Caco-2 (cell line): Measurements from ENCODE around the gene MEX3C. TPM values are rescaled to one million over a fixed set of nuclear protein-coding genes. Genes with fewer than 3 reads are reported as not detected.

Source experiments
- BruUV-seq: library from RNA; stranded (reverse); fragments of 400-500 nt; replicated peaks from 2 replicates; lab custom pipeline; 2021; lab: Mats Ljungman, UMichigan
- CTCF ChIA-PET: fragments of 300-600 bp; sonication (Branson Sonifier 250); formaldehyde crosslinking; loops from one replicate; lab custom pipeline; 2022; ENCODE audit warnings: antibody characterized with exemption; lab: Charles Lee
- POLR2A ChIA-PET: fragments of 300-600 bp; sonication (Branson Sonifier 250); formaldehyde crosslinking; loops from one replicate; lab custom pipeline; 2022; ENCODE audit warnings: antibody characterized with exemption; lab: Charles Lee
- DNase-seq, 2 experiments: peaks; one replicate each; pipeline versions ENCODE4 v3.0.0 to v3.0.0-alpha.2; 2020 to 2022
- H3K27me3 ChIP-seq: replicated peaks from 2 replicates; pipeline ENCODE4 v1.6.0; 2011; ENCODE audit warnings: low read length; ENCODE audit not compliant: control insufficient read depth, insufficient read depth
- H3K36me3 ChIP-seq: 2 replicates; pipeline ENCODE4 v1.5.1; 2011; ENCODE audit warnings: low read length; ENCODE audit not compliant: control insufficient read depth, insufficient read depth
- H3K4me1 ChIP-seq: fragments of 250-450 bp; sonication (Bioruptor Pico); 2 replicates; pipeline ENCODE4 v1.5.1; 2020; ENCODE audit warnings: mild to moderate bottlenecking
- H3K4me3 ChIP-seq: 2 replicates; pipeline ENCODE4 v1.5.1; 2011; ENCODE audit warnings: low read depth, mild to moderate bottlenecking, control low read depth, low read length
- H3K9me3 ChIP-seq: fragments of 250-450 bp; sonication (Bioruptor Pico); 2 replicates; pipeline ENCODE4 v1.5.1; 2020; ENCODE audit warnings: mild to moderate bottlenecking, moderate library complexity
- H3K27ac Mint-ChIP-seq: one replicate; pipeline ENCODE4 v1.8.0; 2022; ENCODE audit warnings: mixed read lengths; ENCODE audit not compliant: unreplicated experiment
- H3K27me3 Mint-ChIP-seq: one replicate; pipeline ENCODE4 v1.8.0; 2022; ENCODE audit warnings: mixed read lengths; ENCODE audit not compliant: insufficient read depth, unreplicated experiment
- H3K36me3 Mint-ChIP-seq: one replicate; pipeline ENCODE4 v1.8.0; 2022; ENCODE audit warnings: mild to moderate bottlenecking, mixed read lengths; ENCODE audit not compliant: insufficient read depth, unreplicated experiment
- H3K4me1 Mint-ChIP-seq: one replicate; pipeline ENCODE4 v1.8.0; 2022; ENCODE audit warnings: low read depth, mixed read lengths; ENCODE audit not compliant: unreplicated experiment
- H3K4me3 Mint-ChIP-seq: one replicate; pipeline ENCODE4 v1.8.0; 2022; ENCODE audit warnings: mild to moderate bottlenecking, moderate library complexity, mixed read lengths; ENCODE audit not compliant: unreplicated experiment
- H3K9me3 Mint-ChIP-seq: one replicate; pipeline ENCODE4 v1.8.0; 2022; ENCODE audit warnings: mixed read lengths; ENCODE audit not compliant: unreplicated experiment
- intact Hi-C: fragments of 100-400 bp; cut with micrococcal nuclease; formaldehyde crosslinking; loops from one replicate; pipeline ENCODE4 v1.10.0; 2022; ENCODE audit not compliant: unreplicated experiment
- total RNA-seq: library from RNA; stranded (reverse); gene quantifications from 2 replicates; pipeline ENCODE4 v1.2.3, GENCODE V29; 2022
- TF ChIP-seq, protein P1 (sequence below), 2 experiments: fragments of 200-600 bp in 1 of 2; IDR thresholded peaks; 1 replicate in 1 of 2; 2 replicates in 1 of 2; pipeline versions ENCODE4 v1.5.1 to v1.8.0; 2011 to 2022; ENCODE audit warnings: antibody characterized with exemption in 1 of 2, control low read depth in 1 of 2, inconsistent platforms in 1 of 2, low read depth in 1 of 2, low read length in 1 of 2, mild to moderate bottlenecking in 1 of 2, moderate library complexity in 1 of 2; ENCODE audit not compliant: insufficient read depth in 1 of 2, severe bottlenecking in 1 of 2, unreplicated experiment in 1 of 2

Gene MEX3C
- total RNA-seq, 1 experiment from 2014 or later: 47.0 TPM

DNA sequence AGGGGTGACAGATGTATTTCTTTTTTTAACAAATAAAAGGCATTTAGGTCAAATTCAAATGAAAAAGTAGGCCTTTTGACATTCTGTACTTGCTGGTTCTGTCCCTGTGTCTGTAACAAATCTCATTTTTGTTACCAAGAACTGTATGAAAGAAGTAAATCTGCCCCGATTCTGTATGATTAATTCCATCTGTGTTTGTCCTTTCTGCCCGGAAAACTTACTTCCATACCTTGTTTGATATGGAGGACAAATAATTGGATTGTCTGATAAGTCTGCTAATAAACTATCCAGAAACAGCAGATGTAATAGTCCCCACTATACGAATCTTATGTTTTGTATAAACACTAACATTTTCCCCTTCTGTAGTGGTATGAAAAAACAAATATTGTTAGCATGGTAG is 69.8 kb downstream of the MEX3C start:
- TF ChIP-seq, protein P1, sequence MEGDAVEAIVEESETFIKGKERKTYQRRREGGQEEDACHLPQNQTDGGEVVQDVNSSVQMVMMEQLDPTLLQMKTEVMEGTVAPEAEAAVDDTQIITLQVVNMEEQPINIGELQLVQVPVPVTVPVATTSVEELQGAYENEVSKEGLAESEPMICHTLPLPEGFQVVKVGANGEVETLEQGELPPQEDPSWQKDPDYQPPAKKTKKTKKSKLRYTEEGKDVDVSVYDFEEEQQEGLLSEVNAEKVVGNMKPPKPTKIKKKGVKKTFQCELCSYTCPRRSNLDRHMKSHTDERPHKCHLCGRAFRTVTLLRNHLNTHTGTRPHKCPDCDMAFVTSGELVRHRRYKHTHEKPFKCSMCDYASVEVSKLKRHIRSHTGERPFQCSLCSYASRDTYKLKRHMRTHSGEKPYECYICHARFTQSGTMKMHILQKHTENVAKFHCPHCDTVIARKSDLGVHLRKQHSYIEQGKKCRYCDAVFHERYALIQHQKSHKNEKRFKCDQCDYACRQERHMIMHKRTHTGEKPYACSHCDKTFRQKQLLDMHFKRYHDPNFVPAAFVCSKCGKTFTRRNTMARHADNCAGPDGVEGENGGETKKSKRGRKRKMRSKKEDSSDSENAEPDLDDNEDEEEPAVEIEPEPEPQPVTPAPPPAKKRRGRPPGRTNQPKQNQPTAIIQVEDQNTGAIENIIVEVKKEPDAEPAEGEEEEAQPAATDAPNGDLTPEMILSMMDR (IDR thresholded peaks at IDR 0.05; ENCODE audit: insufficient read depth in 1 of 2, low read depth in 1 of 2, low read length in 1 of 2, severe bottlenecking in 1 of 2, unreplicated experiment in 1 of 2): no peak
- POLR2A ChIA-PET: no interaction called here
- no peaks in the 10 kb centered on the region for H3K9me3 Mint-ChIP-seq
- H3K36me3 Mint-ChIP-seq: no peaks in the 10 kb centered on the region
- H3K4me1 ChIP-seq: no peaks in the 10 kb centered on the region
- no peak overlapping the region for H3K4me3 Mint-ChIP-seq
- DNase-seq: no peak
- BruUV-seq: no TSS peak
- no peaks in the 10 kb centered on the region for H3K9me3 ChIP-seq
- H3K27me3 ChIP-seq: no peaks in the 10 kb centered on the region
- intact Hi-C loops: no loop called here
- CTCF ChIA-PET: no interaction called here
- no peak overlapping the region for H3K27ac Mint-ChIP-seq
- H3K4me1 Mint-ChIP-seq: no peaks in the 10 kb centered on the region
- H3K36me3 ChIP-seq: no peaks in the 10 kb centered on the region
- H3K4me3 ChIP-seq: no peak overlapping the region
- H3K27me3 Mint-ChIP-seq: no peaks in the 10 kb centered on the region

DNA sequence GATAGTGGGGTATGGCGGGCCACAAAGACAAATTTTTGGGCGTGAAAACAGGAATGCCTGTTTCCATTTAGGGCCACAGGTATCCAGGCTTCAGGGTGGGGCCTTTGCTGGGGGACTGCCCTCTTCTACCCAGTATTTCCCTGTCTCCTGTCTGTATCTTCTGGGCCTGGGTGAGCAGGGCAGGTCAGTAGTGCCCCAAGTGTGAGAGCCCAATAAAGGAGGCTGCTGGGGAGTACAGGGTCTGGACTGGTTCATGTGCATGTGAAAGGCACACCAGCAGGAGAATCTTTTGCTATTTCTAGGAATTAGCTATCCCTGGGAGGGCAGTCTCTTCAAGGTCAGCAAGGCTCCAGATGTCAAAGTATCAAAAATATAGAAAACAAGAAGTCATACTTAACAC is 71.5 kb downstream of the MEX3C start:
- no peak overlapping the region for H3K4me3 Mint-ChIP-seq
- H3K9me3 Mint-ChIP-seq: no peaks in the 10 kb centered on the region
- no peaks in the 10 kb centered on the region for H3K4me1 ChIP-seq
- H3K9me3 ChIP-seq: no peaks in the 10 kb centered on the region
- H3K4me3 ChIP-seq: no peak overlapping the region
- TF ChIP-seq, protein P1 (IDR thresholded peaks at IDR 0.05; ENCODE audit: insufficient read depth in 1 of 2, low read depth in 1 of 2, low read length in 1 of 2, severe bottlenecking in 1 of 2, unreplicated experiment in 1 of 2): no peak
- POLR2A ChIA-PET: no interaction called here
- intact Hi-C loops: no loop called here
- no peak for DNase-seq
- CTCF ChIA-PET: no interaction called here
- BruUV-seq: no TSS peak
- H3K27ac Mint-ChIP-seq: no peak overlapping the region
- H3K4me1 Mint-ChIP-seq: no peaks in the 10 kb centered on the region
- H3K27me3 Mint-ChIP-seq: no peaks in the 10 kb centered on the region
- no peaks in the 10 kb centered on the region for H3K27me3 ChIP-seq
- no peaks in the 10 kb centered on the region for H3K36me3 Mint-ChIP-seq
- H3K36me3 ChIP-seq: no peaks in the 10 kb centered on the region

Other genes with a start within 250 kb of the MEX3C start
- gene ELAC1, start 229.6 kb downstream of the MEX3C start, total RNA-seq: 4.8 and 5.3 TPM in 2 replicates
- gene SMAD4, start 167.5 kb downstream of the MEX3C start, total RNA-seq: 48.5 and 48.8 TPM in 2 replicates